Measurements from ENCODE around the gene SULT1E1.

- TF ChIP-seq CTCF (IDR thresholded peaks at IDR 0.05; ENCODE audit: insufficient read depth, low read length, poor library complexity, severe bottlenecking) (no peak), EZH2phosphoT487 (conservative IDR thresholded peaks at IDR 0.05; ENCODE audit: low read length) (no peak)
Measured at GRCh38 chr4:69878250-69878649, 18.3 kb upstream of the SULT1E1 start.
